DMS79 treated with DMSO at 0.1 percent for 48 hours (cell line): ENCODE data around the gene UCN3.
"Not testable (repeated sequence)": the region's sequence is repeated elsewhere in the genome, so short reads cannot be mapped to it uniquely, and the experiment has no call there.

Source experiments
- DNase-seq: peaks from one replicate; lab custom pipeline; 2025; lab: John Stamatoyannopoulos, UW

UCN3 gene

DNA sequence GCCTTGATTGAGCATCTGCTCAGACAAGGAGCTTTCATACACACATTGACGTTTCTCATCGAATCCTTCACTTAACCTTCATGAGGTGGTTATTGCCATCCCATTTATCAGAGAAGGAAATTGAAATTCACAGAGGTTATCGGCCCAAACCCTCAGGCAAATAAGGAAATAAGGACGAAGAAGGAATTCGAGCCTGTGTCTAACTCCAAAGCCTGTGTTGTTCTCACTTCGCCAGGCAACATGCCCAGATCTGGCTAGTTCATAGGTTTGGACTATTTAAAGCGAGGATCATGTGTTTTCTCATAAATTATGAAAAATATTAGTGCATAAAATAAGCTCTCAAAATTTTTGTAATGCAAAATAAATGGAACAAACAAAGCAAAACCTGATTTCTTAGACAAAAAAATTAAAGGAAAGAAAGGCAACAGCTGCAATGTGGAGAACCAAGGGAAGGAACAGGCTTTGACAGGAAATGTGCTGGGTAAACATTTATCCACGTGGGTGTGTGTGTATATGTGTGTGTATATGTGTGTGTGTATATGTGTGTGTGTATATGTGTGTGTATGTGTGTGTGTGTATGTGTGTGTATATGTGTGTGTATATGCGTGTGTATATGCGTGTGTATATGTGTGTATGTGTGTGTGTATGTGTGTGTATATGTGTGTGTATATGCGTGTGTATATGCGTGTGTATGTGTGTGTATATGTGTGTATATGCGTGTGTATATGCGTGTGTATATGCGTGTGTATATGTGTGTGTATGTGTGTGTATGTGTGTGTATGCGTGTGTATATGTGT lies 4.8 kb downstream of the UCN3 start:
- DNase-seq = no peak

DNA sequence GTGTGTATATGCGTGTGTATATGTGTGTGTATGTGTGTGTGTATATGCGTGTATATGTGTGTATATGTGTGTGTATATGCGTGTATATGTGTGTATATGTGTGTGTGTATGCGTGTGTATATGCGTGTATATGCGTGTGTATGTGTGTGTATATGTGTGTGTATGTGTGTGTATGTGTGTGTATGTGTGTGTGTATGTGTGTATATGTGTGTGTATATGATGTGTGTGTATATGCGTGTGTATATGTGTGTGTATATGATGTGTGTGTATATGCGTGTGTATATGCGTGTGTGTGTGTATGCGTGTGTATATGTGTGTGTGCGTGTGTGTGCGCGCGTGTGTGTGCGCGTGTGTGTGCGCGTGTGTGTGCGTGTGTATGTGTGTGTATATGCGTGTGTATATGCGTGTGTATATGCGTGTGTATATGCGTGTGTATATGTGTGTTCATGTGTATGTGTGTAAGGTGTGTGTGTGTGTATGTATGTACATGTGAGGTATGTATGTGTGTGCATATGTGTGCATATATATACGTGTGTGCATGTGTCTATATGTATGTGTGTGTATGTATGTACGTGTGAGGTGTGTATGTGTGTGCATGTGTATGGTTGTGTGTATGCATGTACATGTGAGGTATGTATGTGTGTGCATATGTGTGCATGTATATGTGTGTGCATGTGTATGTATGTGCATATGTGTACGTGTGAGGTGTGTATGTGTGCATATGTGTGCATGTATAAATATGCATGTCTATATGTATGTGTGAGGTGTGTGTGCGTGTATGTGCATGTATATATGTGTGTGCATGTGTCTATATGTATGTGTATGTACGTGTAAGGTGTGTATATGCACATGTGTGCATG lies 6.0 kb downstream of the UCN3 start:
- DNase-seq = no peak

DNA sequence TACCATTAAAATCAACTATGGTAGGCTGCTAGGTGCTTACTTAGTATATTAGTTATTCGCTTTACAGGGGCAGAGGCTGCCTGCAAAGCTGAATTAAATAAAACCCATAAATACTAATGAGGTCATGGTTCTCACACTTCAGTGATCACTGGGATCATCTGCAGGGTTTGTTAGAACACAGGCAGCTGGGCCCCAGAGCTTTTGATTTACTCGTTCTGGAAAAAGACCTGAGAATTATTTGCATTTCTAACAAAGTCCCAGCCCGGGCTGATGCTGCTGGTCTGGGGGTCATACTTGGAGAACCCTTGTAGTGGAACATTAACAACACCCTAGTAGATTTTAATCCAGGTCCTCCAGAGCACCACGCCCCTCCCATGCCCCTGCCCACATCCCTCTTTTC lies 8.5 kb downstream of the UCN3 start:
- no peak for DNase-seq

DNA sequence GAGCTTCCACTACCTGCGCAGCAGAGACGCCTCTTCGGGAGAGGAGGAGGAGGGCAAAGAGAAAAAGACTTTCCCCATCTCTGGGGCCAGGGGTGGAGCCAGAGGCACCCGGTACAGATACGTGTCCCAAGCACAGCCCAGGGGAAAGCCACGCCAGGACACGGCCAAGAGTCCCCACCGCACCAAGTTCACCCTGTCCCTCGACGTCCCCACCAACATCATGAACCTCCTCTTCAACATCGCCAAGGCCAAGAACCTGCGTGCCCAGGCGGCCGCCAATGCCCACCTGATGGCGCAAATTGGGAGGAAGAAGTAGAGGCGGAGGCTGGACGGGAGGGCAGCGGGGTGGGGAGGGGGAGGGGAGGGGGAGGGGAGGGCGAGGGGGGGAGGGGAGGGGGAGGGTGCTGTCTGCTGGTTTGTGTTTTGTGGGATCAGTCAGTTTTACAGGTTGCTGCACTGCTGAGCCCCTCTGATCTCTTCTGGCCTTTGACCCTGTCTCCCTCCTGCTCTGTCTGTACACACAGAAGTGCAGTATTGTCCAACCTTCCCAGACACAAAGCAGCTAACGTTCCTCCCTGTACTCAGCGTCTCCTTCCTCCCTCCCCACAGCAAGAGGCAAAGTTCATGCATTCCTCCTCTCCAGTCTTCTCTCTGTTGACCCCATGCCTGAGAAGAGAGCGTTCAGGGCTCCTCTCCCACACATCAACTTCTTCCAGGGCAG lies 9.3 kb downstream of the UCN3 start:
- no peak for DNase-seq

DNA sequence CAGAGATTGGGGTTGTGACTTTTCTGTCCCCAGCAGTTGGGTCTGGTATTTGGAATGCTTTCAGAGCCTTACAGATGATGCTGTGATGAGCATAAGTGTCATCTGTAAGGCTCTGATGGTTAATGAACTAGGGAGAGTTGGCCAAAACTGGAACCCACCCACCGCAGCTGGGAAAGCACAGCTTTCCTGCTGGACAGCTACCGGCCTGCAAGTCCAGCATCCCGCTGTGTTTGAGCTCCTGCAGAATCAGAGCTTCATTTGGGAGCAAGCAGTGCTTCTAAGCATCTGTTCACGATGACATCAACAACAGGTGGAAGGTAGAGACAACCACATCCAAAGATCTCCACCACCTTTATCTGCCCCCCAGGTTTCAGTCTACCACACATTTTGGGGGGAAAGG lies 11.7 kb downstream of the UCN3 start:
- DNase-seq = no peak

DNA sequence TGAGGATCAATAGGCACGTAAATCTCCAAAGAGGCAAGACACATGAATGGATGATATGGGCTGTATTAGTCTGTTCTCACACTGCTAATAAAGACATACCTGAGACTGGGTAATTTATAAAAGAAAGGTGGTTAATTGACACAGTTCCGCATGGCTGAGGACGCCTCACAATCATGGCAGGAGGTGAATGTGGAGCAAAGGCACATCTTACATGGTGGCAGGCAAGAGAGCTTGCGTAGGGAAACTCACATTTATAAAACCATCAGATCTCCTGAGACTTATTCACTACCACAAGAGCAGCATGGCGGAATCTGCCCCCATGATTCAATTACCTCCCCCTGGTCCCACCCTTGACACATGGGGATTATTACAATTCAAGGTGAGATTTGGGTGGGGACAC lies 14.4 kb downstream of the UCN3 start:
- DNase-seq = not testable (repeated sequence)

DNA sequence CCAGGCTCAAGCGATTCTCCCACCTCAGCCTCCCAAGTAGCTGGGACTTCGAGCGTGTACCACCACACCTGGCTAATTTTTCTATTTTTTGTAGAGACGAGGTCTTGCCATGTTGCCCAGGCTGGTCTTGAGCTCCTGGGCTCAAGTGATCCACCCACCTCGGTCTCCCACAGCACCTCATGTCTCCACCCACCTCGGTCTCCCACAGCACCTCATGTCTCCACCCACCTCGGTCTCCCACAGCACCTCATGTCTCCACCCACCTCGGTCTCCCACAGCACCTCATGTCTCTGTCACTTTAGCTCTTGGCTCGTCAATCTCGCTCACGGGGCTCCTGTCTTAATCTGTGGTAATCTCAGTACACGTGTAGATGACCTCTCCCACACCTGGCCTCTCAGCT lies 15.6 kb downstream of the UCN3 start:
- DNase-seq = not testable (repeated sequence)

DNA sequence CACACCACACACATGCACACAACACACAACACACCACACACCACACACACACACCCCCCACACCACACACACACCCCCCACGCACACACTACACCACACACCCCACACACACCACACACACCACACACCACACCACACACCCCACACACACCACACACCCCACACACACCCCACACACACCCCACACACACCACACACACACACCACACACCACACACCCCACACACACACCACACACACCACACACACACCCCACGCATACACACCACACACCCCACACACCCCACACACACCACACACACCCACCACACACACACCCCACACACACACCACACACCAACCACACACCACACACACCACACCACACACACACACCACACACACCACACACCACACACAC lies 16.4 kb downstream of the UCN3 start:
- no peak for DNase-seq

DNA sequence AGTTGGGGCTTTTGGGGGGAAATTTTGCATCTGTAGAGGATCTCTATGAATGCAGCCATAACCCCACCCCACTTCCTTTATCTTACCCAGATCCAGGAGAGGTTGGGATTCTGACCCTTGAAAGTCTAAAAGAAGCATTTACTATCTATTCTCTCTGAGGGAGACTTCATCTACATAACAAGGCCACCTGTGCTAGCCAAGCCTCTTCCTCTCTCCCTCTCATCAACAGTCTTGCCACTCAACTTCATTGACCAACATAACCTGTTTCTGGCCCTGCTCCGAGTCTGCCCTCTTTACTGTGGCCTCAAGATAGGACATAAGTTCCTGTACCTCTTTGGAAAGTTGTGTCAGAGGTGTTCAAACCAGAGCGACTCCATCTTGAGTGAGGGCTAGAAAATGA lies 20.5 kb downstream of the UCN3 start:
- no peak for DNase-seq

DNA sequence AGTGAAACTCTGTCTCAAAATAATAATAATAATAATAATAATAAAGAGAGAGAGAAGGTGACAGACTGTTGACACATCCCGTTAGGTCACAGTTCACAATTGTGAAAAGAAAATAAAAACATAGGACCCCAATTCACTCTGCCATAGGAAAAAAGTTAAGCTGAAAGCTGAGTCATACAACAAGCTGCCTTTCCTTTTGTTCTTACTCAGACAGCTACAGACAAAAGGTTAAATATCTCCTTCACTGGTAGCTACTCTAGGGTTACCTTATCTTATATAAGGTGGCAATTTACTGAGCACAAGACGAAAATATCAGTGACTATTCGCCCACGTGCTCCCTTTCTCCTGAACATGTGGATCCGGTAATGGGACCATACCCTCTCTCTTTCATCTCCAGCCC lies 22.4 kb downstream of the UCN3 start:
- no peak for DNase-seq

DNA sequence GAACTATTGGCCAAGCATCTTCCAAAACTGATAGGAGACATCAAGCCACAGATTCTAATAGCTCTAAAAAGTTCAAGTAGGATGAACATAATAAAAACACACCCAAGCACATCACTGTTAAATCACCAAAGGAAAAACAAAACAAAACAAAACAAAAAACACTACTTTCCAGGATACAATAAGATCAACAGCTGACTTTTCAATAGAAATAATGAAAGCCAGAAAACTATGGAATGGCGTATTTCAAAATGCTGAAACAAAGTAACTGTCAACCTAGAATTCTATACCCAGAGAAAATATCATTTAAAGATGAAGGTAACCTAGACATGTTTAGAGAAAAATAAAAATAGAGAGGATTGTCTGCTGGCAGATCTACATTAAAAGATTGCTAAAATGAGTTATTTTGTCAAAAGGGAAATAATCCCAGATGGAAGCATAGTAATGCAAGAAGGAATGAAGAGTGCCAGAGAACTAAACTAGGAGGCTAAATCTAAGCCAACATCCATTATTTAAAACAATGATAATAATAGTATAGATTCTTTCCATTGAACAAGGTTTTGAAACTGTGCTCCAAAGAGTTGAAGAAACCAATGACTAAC lies 25.9 kb downstream of the UCN3 start:
- DNase-seq = no peak

DNA sequence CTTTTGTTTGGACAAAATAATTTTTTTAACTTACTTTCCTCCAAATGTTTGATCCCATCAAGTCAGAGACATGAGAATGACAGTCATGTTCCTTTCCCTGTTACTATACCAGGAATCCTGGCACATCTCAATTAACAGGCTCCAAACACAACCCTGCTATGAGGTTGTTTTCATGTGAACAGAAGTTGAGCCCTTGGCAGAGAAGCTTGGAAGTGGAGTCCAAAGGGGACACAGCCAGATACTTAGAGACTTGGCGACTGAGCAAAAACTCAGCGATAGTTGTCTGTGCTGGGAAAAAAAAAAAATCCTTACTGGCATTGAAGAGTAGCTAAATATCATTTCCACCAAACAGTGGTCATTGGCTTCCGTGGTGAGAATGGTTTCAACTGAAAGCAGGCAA lies 27.0 kb downstream of the UCN3 start:
- DNase-seq = no peak

DNA sequence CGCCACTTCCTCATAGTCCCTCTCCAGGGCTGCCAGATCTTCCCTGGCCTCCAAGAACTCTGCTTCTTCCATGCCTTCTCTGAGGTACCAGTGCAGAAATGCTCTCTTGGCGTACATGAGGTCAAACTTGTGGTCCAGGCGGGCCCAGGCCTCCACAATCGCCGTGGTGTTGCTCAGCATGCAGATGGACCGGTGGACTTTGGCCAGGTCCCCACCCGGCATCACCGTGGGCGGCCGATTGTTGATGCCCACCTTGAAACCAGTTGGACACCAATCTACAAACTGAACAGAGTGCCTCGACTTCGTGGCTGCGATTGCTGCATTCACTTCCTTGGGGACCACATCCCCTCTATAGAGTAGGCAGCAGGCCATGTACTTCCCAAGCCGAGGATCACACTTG lies 28.8 kb downstream of the UCN3 start:
- DNase-seq = no peak

DNA sequence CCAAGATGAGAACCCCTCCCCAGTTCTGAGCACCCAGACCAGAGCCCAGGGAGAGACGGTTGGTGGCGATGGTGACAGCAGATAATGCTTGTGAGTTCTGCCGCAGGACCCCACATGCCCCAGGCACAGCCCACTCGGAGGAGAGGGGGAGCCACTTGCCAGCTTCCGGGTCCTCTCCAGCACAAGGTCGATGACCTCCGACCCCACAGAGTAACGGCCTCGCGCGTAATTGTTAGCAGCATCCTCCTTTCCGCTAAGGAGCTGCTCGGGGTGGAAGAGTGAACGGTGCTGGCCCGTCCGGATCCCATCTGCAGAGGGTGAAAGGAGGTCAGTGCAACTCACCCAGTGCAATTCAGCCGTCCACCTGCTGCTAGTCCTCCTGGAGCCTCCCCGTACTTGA lies 30.4 kb downstream of the UCN3 start:
- no peak for DNase-seq

DNA sequence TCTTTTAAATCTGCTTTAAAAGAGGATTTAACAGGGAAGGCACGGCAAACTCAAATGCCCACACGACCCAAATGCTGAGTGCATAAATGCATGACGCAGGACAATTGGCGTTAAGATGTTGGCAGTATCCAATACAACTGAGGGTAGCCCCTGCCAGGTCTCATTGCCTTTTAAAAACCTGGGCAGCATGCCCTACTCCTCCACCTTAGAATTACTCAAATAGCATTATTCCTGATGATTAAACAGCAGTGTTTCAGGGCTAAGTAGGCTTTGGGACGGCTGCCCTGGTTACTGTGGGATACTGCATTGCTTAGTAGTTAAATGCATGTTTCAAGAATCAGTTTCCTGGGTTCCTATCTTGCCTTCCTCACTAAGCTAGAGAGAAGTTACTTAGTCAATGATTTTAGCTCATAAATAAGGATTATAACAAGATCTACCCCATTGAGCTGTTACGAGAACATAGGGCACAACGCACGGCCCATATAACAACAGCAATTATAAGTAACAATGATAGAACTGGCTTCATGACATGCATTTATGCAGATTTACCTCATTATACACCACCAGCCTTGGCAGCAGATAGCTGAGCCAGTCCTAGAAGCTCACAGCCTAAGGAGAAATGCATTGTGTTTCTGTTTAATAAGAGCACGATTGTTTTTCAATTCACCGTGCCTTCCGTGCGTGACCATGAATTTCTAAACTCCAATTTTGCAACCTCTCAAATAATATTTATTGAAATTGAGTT lies 32.0 kb downstream of the UCN3 start:
- peak; percentile 59 for DNase-seq

DNA sequence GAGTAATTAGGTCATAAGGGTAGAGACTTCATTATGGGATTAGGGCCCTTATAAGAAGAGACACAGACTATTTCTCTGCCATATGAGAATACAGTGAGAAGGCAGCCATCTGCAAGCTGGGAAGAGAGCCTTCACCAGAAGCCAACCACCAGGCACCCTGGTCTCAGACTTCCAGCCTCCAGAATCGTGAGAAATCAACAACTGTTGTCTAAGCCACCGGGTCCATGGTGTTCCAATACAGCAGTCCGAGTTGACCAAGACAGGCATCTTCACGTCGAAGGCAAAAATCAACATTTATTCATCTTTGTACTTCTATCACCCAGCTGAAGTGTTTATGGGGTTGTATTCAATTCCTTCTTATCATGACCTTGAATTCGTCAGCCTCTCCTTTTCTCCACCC lies 34.6 kb downstream of the UCN3 start:
- no peak for DNase-seq

DNA sequence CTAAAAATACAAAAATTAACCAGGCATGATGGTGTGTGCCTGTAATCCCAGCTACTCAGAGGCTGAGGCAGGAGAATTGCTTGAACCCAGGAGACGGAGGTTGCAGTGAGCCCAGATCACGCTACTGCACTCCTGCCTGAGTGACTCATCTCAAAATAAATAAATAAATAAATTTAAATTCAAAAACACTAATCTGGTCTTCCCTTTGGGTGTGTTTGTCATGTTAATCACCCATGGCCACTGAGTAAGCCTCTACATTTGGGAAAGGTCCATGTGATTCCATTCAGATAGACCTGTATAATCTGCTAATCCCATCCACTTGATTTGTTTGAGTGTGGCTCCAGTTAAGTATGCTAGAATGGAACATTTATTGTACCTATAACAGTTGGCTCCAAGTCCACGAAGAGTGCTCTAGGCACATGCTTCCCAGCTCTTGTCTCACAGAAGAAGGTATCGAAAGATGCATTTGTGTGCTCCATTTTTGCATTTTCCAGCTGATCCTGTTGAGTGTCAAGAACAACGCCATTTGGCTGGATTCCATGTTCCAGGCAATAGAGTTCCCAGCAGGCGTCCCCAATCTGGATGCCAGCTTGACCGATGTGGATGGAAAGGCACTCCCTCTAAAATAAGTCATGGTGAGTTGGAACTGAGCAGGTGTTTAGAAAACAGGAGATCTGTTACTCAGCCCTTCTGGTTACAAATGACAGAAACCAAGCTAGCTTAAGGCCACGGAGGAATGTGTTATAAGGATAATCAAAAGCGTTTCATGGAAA lies 35.9 kb downstream of the UCN3 start:
- DNase-seq = peak; percentile 89

DNA sequence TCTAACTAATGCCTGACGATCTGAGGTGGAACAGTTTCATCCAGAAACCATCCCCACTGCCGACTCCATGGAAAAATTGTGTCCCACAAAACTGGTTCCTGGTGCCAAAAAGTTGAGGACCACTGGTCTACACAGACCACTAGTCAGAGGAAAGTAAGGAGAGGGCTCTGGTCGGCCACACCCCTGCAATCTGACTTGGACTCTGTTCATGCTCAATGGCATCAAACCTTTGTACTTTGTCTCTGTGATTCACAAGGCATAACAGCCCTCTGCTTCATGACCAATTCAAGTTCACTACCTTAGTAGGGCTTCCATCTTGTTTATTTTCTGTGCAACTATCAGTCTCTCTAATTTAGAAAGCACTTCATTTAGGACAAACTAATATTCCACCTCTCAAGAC lies 38.0 kb downstream of the UCN3 start:
- DNase-seq = no peak

DNA sequence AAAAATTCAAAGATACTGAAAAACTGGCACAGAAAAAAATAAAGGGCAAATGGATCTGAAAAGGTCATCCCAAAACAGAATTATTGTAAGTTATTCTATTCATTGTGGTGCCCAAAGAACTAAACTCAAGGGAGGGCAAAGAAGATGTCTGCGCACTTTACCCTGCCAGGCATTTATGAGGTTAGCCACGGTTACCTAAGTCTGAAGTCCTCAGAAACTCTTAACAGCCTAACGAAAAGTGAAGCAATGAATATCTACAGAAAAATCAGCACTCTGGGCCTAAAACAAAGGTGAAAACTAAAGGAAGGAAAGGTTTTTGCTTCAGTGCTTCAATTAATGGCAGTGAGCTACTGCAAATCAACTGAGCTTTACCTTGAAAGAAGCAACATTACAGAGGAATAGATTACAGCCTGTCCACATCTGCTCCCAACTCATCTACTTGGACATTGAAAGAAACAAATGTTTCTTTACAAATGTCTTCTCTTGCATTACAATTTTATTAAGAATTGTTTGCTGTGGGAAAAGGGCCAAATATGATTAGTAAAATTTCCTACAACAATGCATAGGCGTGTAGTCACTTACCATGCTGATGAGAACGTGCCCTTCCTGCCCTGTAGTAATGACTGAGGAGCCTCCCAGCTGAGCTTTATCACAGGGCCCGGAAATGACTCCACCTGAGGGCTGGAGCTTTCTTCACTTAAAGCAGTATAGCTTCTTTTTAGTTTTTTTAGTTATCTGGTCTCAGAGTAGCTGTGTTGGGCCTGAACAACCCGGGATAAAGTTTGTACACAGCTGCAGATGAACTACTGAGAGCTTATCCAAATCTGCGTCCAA lies 39.7 kb downstream of the UCN3 start, which contains the start of gene TUBAL3:
TUBAL3 (minus strand) TSS at position 621 of the 834 bp plus-strand sequence; CDS start at position 585, 36 bp downstream.
- DNase-seq = no peak

DNA sequence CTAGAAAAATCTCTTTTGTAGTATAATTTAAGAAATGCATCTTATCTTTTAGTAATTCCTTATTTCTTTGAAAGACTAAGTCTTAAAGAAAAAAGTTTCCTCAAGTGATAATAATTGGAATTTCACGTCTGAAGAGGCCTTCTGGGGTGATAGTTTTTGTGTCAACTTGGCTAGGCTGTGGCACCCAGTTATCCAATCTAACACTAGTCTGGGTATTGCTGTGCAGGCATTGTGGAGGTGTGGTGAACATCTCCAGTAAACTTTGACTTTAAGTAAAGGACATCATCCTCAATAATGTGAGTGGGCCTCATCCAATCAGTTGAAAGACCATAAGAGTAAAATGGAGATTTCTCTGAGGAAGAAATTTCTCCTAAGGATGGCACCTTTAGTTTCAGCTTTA lies 42.2 kb downstream of the UCN3 start:
- DNase-seq = no peak
